ENCODE results near the gene NPL.
A peak's percentile ranks its signal among the peaks of the same experiment; 100 is the strongest.

The NPL gene

GRCh38 chr1:182779530-182779929, 10.0 kb upstream of the NPL start:
- DNase-seq: no peak

GRCh38 chr1:182781841-182782586, 7.6 kb upstream of the NPL start:
- DNase-seq: peak; percentile 57

DNA sequence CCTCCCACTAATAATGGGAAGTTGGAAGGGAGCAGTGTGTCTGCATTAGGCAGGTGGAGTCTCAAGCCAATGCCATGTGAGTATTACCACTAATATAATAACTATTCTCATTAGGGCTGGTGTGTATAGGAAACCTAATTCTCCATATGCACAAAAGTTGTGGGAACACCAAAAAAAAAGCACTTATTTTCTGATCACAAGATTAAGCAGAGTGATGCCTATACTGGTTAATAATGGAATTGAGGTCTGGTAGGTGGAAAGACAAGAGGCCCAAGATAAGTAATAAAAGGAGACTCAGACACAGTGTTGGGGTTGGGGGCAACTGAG, 7.0 kb upstream of the NPL start:
- DNase-seq: no peak

DNA sequence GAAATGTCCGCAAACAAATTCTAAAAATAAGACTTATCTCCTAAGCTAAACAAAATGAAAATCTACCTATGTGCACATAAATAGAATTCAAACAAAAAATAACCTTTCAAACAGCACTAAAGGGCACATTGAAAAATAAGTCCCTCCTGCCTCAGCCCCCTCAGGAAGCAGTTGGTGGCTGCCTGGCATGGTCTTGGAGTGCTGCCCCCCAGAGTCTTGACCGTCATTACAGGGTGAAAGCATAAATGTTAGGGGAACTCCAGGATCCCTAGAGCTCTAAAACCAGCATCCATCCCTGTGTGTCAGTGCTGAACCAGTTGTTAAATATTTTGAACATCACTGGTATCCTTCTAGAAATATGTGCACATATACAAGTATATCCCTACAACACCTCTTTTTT, 6.5 kb upstream of the NPL start:
- no peak for DNase-seq

DNA sequence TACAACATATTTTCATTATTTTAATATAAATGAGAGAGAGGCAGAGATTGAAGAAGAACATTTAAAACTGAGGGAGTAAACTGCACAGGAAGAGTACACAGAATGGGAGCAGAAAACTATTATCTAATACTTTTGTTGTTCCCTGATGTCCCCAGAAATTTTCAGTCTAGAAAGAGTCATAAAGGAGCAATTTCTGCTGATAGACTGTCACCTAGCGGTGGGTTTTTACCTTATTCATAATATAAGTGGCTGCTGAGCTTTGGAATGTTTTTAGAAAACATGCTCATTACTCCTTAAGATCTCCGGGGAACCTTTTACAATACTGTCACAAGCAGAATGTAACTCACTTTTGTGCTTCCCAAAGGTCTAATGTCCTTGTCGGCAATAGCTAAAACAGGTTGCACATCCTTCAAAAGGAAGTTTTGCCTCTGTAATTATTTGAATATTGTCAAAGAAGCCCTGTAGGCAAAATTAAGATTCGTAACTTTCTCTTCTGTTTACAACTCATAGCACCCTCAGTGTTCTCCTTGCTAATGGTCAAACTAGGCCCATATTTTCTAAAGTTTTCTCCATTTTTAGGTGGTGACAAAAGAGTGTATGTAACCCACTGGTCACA, 4.9 kb upstream of the NPL start:
- peak; percentile 74 for DNase-seq

DNA sequence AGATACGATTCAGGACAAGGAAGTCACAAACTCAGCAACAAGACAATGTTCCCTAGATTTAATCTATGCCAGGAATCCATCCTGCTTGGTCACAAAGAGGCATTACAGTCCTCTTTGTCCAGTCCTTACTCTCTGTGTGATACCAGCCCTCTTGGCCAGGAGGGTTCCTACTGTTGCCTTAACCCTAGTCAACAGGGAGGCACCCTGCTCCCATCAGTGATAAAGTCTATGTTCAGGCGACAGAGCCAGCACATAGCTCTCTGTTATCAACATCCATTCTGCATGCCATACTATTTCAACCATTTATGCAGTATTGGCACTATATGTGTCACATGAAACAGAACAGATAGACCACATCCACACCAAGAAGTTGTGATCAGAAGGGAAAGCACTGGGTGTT, 4.4 kb upstream of the NPL start:
- no peak for DNase-seq

DNA sequence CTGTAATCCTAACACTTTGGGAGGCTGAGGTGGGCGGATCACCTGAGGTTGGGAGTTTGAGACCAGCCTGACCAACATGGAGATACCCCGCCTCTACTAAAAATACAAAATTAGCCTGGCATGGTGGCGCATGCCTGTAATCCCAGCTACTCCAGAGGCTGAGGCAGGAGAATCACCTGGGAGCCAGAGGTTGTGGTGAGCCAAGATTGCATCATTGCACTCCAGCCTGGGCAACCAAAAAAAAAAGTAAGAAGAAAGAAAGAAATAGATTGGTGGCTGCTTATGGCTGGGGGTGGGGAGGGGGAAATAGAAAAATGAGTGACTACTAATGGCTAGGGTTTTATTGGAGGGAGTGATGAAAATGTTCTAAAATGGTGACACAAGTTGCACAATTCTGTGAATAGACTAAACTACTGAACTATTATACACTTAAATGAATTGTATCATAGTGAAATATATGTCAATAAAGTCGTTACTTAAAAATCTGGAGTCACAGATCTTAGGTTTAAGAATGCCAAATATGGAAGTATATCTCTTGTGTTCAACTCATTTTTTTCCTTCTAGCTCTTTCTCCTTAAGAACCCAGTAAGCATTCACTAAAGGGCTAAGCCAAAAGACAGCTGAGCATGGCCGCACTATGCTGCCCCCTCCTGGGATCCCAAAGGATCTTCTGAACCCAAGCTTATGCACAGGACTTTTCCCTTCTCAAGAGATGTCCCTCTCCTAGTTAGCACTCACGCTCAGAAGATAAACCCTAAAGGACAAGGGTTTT, 3.2 kb upstream of the NPL start:
- peak; percentile 33 for DNase-seq

- DNase-seq: no peak
Observed at GRCh38 chr1:182786995-182787324, 2.6 kb upstream of the NPL start.

DNA sequence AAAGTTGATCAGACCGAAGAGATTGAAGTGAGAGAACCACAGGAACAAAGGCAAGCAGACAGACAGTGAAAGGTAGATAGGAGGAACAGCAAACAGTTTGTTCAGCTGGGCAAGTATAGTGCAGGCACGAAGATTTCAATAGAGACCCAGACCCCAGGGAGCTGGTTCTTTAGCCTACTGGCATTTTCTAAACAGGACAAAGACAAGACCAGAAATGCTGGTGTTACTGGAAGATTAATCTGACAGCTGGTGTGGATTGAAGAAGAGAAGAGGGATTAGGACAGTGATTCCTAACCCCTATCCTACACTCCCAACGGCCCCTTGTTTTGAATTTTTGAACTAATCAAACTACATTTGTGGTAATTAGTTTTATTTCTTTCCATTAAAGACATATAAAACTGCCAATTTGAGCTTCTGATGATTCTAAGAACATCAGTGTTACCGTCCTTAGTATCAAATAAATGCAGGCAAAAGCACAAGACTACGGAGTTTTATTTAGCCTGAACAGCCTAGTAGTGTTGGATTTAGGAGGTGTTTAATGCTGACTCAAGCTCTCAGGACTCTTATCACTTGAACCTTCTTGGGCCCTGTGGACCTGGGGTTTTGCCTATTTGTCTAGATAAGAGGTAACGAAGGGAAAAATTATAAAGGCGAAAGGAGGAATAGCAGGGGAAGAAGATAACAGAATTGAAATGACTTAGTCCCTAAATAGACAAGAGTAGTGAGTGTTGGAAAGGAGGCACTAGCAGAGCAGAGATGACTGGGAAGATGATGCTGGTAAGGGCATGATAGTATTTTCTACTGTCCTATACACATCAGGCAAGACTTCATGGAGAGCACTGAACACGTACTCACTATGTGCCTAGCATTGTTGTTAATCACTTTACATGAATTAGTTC, 2.0 kb downstream of the NPL start:
- DNase-seq: no peak

- DNase-seq: no peak
Observed at GRCh38 chr1:182794091-182794490, 4.5 kb downstream of the NPL start.

DNA sequence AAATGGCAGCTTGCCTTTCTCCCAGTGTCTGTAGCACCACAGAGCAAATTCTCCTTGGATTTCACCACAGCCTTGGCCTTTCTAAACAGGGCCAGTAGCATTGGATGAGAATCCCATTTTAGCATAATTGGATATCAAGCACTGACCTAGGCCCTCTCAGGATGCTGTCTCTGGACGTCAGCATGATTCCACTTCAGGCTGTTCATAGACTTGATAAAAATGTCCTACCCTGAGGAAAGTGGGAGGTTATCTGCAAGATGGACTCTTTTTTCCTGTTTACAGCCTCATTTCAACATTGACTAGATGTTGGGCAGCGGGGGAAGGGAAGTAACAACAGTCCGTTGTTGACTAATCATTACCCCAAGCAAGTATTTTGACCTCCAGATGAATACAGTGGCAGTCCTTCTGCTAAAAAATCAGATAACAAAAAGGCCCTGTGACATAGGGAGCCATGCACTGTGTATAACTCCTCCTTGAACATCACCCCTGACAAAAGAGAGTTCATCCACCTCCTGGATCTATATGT, 5.2 kb downstream of the NPL start:
- DNase-seq: no peak

GRCh38 chr1:182795563-182796228, 6.1 kb downstream of the NPL start:
- DNase-seq: no peak

GRCh38 chr1:182802006-182802803, 12.6 kb downstream of the NPL start:
- no peak for DNase-seq

GRCh38 chr1:182803846-182804245, 14.3 kb downstream of the NPL start:
- no peak for DNase-seq

GRCh38 chr1:182806015-182806678, 16.6 kb downstream of the NPL start:
- DNase-seq: no peak

DNA sequence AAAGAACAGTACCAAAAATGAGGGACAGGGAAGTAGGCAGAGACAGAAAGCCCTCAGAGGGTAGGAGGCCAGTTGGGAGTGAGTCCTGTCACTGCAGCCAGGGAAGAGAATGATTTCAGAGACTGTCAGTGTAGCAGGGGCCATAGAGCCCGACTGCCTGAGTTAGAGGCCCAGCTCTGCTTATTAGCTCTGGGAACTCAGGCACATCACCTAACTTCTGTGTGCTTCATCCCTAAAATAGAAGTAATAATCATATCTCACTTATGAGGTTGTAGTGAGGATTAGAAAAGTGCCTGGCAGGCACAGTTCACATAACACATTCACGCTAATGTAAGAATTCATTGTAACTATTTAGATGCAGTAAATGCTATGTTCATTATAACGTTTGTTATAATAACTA, 18.3 kb downstream of the NPL start:
- DNase-seq: no peak

DNA sequence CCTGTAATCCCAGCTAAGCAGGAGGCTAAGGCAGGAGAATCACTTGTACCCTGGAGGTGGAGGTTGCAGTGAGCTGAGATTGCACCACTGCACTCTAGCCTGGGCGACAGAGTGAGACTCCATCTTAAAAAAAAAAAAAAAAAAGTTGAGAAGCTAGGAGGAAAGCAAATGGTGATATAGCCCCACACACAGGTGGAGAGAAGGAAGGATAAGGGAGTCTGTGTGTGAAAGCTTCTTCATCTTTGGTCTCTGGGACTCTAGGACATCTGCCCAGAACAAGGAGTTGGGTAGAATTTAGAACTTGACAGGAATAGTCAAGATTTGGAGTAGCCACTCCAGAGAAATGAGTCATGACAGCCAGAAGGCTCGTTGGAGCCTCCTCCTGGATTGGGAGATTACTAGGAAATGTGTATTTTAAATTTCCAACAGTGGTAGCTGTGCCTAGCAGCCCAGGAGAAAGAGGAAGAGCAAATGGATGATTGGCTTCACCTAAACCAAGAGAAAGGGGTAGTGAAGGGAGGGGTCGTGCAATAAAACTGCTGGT, 19.9 kb downstream of the NPL start:
- DNase-seq: no peak

DNA sequence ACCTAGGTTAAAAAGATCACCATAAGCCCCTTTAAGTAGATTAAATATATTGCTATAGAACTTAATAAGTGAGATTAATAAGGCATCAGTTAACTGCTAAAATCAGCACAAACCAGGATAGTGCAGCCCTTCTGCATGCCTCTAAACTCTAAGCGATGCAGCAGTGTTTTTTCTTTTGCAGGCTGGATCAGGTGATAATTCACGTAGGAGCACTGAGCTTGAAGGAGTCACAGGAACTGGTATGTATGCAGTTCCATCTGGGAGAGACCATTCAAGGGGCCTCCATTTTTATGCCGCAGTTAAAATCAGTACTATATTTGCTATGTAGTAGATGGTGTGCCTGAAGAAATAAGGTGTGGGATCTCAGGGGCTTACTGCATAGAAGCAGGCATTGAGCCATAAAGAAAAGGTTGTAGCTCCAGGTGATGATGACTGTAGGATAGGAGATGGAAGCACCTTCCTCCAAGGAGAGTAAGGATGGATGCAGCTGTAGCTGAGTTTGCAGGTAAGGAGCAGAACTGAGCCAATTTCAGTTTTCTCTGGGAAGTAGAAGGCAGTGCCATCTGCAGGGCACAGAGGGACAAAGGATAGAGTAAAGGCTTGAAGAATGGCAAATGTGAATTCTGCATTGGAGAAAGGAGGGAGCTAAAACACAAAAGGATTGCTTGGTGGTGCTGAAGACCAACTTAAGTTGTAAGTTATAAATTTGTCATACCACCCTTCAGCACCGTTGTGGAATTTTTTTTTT, 22.6 kb downstream of the NPL start:
- no peak for DNase-seq

DNA sequence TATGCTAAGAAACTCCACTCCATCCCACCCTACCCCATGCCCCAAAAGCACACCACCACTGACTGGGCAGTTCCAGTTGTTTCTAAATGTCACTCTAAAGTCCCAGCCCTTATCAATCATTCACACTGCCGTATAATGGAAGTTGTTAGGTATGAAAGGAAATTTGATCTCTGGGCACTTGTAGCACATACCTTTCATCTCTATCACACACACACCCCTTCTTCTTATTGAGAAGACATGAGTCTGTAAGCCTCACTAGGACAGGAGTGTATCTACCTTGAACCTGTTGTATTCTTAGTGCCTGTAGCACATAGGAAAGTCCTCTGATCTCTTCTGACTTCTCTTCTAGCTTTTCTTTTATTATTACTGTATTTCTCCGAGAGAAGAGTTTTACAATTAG, 27.3 kb downstream of the NPL start:
- no peak for DNase-seq

- DNase-seq: peak; percentile 31
Observed at GRCh38 chr1:182817802-182818201, 28.2 kb downstream of the NPL start.
